ENCODE measurements around the gene CAP2.
"Not testable (repeated sequence)": the region's sequence is repeated elsewhere in the genome, so short reads cannot be mapped to it uniquely, and the experiment has no call there.

The CAP2 gene

DNA sequence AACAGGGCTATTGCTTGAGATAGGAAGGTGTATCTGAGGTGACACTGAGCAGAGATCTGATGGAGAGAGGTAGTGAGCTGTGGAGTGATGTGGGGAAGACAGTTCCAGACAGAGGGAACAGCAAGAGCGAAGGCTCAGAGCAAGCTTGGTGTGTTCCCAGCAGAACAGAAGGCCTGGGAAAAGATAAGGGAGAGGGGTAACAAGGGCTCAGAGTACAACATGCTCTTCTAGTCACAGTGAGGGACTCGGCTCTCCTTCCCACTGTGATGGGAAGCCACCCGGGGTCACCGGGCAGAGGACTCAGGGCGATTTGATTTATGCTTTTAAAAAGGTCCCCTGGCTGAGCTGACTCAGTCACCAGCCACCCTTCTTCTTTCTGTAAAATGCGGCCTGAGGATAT lies 33.7 kb downstream of the CAP2 start:
- no peak overlapping the region for H3K18ac ChIP-seq (ENCODE audit: low read length)

DNA sequence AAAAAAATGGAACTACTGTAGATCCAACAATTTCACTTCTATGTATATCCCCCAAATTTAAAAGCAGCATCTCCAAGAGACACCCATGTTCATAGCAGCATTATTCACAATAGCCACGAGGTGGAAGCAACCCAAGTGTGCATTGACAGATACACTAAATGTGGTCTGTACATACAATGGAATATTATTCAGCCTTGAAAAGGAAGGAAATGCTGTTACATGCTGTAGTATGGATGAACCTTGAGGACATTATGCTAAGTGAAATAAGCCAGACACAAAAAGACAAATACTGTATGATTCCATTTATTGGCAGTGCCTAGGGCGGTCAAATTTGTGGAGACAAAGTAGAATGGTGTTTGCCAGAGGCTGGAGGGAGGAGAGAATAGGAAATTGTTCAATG lies 34.2 kb downstream of the CAP2 start:
- Histone ChIP-seq H3K27me3 (ENCODE audit: control insufficient read depth in 3 of 3, insufficient read depth in 3 of 3, low read depth in 1 of 3, low read length in 3 of 3) (no peaks in the 10 kb centered on the region), H2AK5ac (ENCODE audit: low read depth, low read length) (no peak overlapping the region), H4K8ac (ENCODE audit: low read depth, low read length) (no peak overlapping the region), H3K23ac (ENCODE audit: low read depth, low read length, poor library complexity) (no peak overlapping the region), H2BK15ac (ENCODE audit: low read length) (no peak overlapping the region), H3K4ac (ENCODE audit: low read length) (no peak overlapping the region), H3K4me1 (ENCODE audit: control insufficient read depth in 2 of 2, insufficient read depth in 1 of 2, low read depth in 1 of 2, low read length in 2 of 2) (no peaks in the 10 kb centered on the region), H2BK12ac (ENCODE audit: low read length) (no peak overlapping the region), H3K4me3 (ENCODE audit: low read length in 2 of 2) (no peak overlapping the region), H3K4me2 (ENCODE audit: insufficient read depth, low read length, poor library complexity, severe bottlenecking) (no peak overlapping the region), H3K9ac (ENCODE audit: low read depth, low read length, poor library complexity) (no peak overlapping the region), H4K91ac (ENCODE audit: low read depth, low read length, poor library complexity) (no peak overlapping the region), H2AFZ (ENCODE audit: low read length) (no peak overlapping the region), H2BK5ac (ENCODE audit: low read length) (no peak overlapping the region), H3K18ac (ENCODE audit: low read length) (no peak overlapping the region), H3K14ac (ENCODE audit: low read length) (no peak overlapping the region), H3K79me1 (ENCODE audit: low read depth, low read length) (peaks cover 2% of the 10 kb centered on the region), H3K36me3 (replicated peaks in 1 of 2; ENCODE audit: control insufficient read depth in 2 of 2, insufficient read depth in 2 of 2, low read length in 2 of 2) (peaks cover 13 to 58% of the 10 kb centered on the region in 2 donors), H3K9me3 (replicated peaks in 1 of 2; ENCODE audit: control insufficient read depth in 2 of 2, insufficient read depth in 1 of 2, low read depth in 1 of 2, low read length in 2 of 2) (no peaks in the 10 kb centered on the region), H3K27ac (replicated peaks; ENCODE audit: low read length) (no peak overlapping the region), H2BK120ac (ENCODE audit: low read depth, low read length) (no peak overlapping the region)
- WGBS, 2 donors (ENCODE audit: extremely low coverage in 2 of 2, insufficient read length in 2 of 2, insufficient replicate concordance in 1 of 2), result no CpG with 5 or more reads among the region's 2 CpGs
- no peak for DNase-seq (ENCODE audit: low spot score)

More for the DNA sequence above, 33.7 kb downstream of the CAP2 start:
- H3K23ac ChIP-seq (ENCODE audit: low read depth, low read length, poor library complexity), result no peak overlapping the region
- no peaks in the 10 kb centered on the region for H3K4me1 ChIP-seq (ENCODE audit: control insufficient read depth in 2 of 2, insufficient read depth in 1 of 2, low read depth in 1 of 2, low read length in 2 of 2)
- WGBS, 2 donors (ENCODE audit: extremely low coverage in 2 of 2, insufficient read length in 2 of 2, insufficient replicate concordance in 1 of 2), result no CpG with 5 or more reads among the region's 6 CpGs
- no peak for DNase-seq (ENCODE audit: low spot score)
- H3K9me3 ChIP-seq (replicated peaks in 1 of 2; ENCODE audit: control insufficient read depth in 2 of 2, insufficient read depth in 1 of 2, low read depth in 1 of 2, low read length in 2 of 2), result no peaks in the 10 kb centered on the region
- no peak overlapping the region for H2BK120ac ChIP-seq (ENCODE audit: low read depth, low read length)
- no peak overlapping the region for H2BK12ac ChIP-seq (ENCODE audit: low read length)
- no peak overlapping the region for H3K9ac ChIP-seq (ENCODE audit: low read depth, low read length, poor library complexity)
- peaks cover 2% of the 10 kb centered on the region for H3K79me1 ChIP-seq (ENCODE audit: low read depth, low read length)
- no peak overlapping the region for H4K91ac ChIP-seq (ENCODE audit: low read depth, low read length, poor library complexity)
- no peak overlapping the region for H2AK5ac ChIP-seq (ENCODE audit: low read depth, low read length)
- H4K8ac ChIP-seq (ENCODE audit: low read depth, low read length), result no peak overlapping the region
- no peak overlapping the region for H2BK15ac ChIP-seq (ENCODE audit: low read length)
- peaks cover 13 to 60% of the 10 kb centered on the region in 2 donors for H3K36me3 ChIP-seq (replicated peaks in 1 of 2; ENCODE audit: control insufficient read depth in 2 of 2, insufficient read depth in 2 of 2, low read length in 2 of 2)
- H3K4ac ChIP-seq (ENCODE audit: low read length), result no peak overlapping the region
- H3K4me3 ChIP-seq (ENCODE audit: low read length in 2 of 2), result no peak overlapping the region
- no peak overlapping the region for H2BK5ac ChIP-seq (ENCODE audit: low read length)
- no peaks in the 10 kb centered on the region for H3K27me3 ChIP-seq (ENCODE audit: control insufficient read depth in 3 of 3, insufficient read depth in 3 of 3, low read depth in 1 of 3, low read length in 3 of 3)
- no peak overlapping the region for H2AFZ ChIP-seq (ENCODE audit: low read length)
- H3K14ac ChIP-seq (ENCODE audit: low read length), result no peak overlapping the region
- H3K4me2 ChIP-seq (ENCODE audit: insufficient read depth, low read length, poor library complexity, severe bottlenecking), result no peak overlapping the region
- no peak overlapping the region for H3K27ac ChIP-seq (replicated peaks; ENCODE audit: low read length)

DNA sequence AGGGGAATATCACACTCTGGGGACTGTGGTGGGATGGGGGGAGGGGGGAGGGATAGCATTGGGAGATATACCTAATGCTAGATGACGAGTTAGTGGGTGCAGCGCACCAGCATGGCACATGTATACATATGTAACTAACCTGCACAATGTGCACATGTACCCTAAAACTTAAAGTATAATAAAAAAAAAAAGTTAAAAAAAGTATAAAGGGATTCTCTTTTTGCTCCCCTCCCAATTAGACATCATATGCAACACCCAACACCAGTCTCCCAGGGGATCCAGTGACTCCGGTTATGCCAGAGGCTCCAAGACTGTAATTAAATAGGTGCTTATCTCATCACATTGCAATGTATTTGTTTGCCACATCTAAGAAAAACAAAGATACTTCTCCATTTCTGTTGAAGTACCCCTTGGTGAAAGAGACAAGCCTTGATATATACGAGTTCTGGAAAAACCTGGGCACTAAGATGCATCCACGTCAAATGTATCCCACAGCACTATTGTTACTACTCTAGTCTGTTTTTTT lies 35.3 kb downstream of the CAP2 start:
- not testable (repeated sequence) for H3K4me2 ChIP-seq (ENCODE audit: insufficient read depth, low read length, poor library complexity, severe bottlenecking); H3K14ac ChIP-seq (ENCODE audit: low read length); H3K23ac ChIP-seq (ENCODE audit: low read depth, low read length, poor library complexity); H2BK120ac ChIP-seq (ENCODE audit: low read depth, low read length); H3K4me3 ChIP-seq (ENCODE audit: low read length in 2 of 2); H3K4ac ChIP-seq (ENCODE audit: low read length); H2BK15ac ChIP-seq (ENCODE audit: low read length); DNase-seq (ENCODE audit: low spot score); H3K4me1 ChIP-seq (ENCODE audit: control insufficient read depth in 2 of 2, insufficient read depth in 1 of 2, low read depth in 1 of 2, low read length in 2 of 2); H3K79me1 ChIP-seq (ENCODE audit: low read depth, low read length); H3K9me3 ChIP-seq (replicated peaks in 1 of 2; ENCODE audit: control insufficient read depth in 2 of 2, insufficient read depth in 1 of 2, low read depth in 1 of 2, low read length in 2 of 2); H2AK5ac ChIP-seq (ENCODE audit: low read depth, low read length); H2AFZ ChIP-seq (ENCODE audit: low read length); H4K91ac ChIP-seq (ENCODE audit: low read depth, low read length, poor library complexity); H3K27me3 ChIP-seq (ENCODE audit: control insufficient read depth in 3 of 3, insufficient read depth in 3 of 3, low read depth in 1 of 3, low read length in 3 of 3); H4K8ac ChIP-seq (ENCODE audit: low read depth, low read length); H3K9ac ChIP-seq (ENCODE audit: low read depth, low read length, poor library complexity); H2BK5ac ChIP-seq (ENCODE audit: low read length); H2BK12ac ChIP-seq (ENCODE audit: low read length); H3K27ac ChIP-seq (replicated peaks; ENCODE audit: low read length); H3K18ac ChIP-seq (ENCODE audit: low read length)
- WGBS, 2 donors (ENCODE audit: extremely low coverage in 2 of 2, insufficient read length in 2 of 2, insufficient replicate concordance in 1 of 2), result no CpG with 5 or more reads among the region's 5 CpGs
- peaks cover 13 to 54% of the 10 kb centered on the region in 2 donors for H3K36me3 ChIP-seq (replicated peaks in 1 of 2; ENCODE audit: control insufficient read depth in 2 of 2, insufficient read depth in 2 of 2, low read length in 2 of 2)

DNA sequence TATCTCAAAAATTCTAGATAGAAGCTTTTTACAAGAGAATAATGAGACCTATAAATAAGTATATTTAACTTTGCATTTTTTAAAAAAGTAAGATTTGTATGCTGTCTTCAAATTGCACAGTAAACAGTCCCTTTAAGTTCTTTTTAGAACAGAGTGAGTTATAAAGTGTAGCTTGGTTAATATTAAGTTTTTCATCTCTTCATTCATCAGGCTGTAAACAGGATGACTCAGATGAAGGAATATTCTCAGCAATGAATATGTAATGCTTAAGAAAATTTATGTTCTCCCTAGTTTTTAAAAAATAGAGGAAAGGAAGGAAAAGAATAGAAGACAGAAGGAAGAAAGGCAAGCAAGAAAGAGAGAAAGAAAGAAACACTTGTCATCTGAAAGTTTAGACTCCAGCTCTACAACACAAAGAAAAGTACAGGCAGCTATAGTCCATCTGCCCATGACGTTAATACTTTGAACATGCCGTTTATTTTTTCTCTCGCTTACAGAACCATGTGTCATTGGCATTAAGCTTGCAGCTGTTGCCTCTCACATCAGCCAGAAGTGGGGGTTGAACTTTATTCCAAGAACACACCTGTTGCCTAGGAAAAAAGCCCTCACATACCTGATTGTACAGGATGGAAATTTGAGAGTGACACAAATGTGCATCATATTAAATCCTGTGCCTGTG lies 36.1 kb downstream of the CAP2 start:
- H2BK120ac ChIP-seq (ENCODE audit: low read depth, low read length), result no peak overlapping the region
- H3K4me3 ChIP-seq (ENCODE audit: low read length in 2 of 2), result no peak overlapping the region
- H3K18ac ChIP-seq (ENCODE audit: low read length), result no peak overlapping the region
- no peak overlapping the region for H2AK5ac ChIP-seq (ENCODE audit: low read depth, low read length)
- H3K9ac ChIP-seq (ENCODE audit: low read depth, low read length, poor library complexity), result no peak overlapping the region
- H3K4me2 ChIP-seq (ENCODE audit: insufficient read depth, low read length, poor library complexity, severe bottlenecking), result no peak overlapping the region
- no peaks in the 10 kb centered on the region for H3K9me3 ChIP-seq (replicated peaks in 1 of 2; ENCODE audit: control insufficient read depth in 2 of 2, insufficient read depth in 1 of 2, low read depth in 1 of 2, low read length in 2 of 2)
- no peak overlapping the region for H2AFZ ChIP-seq (ENCODE audit: low read length)
- H3K23ac ChIP-seq (ENCODE audit: low read depth, low read length, poor library complexity), result no peak overlapping the region
- no peaks in the 10 kb centered on the region for H3K27me3 ChIP-seq (ENCODE audit: control insufficient read depth in 3 of 3, insufficient read depth in 3 of 3, low read depth in 1 of 3, low read length in 3 of 3)
- peaks cover 2% of the 10 kb centered on the region for H3K79me1 ChIP-seq (ENCODE audit: low read depth, low read length)
- no peak overlapping the region for H3K14ac ChIP-seq (ENCODE audit: low read length)
- H4K8ac ChIP-seq (ENCODE audit: low read depth, low read length), result no peak overlapping the region
- no peak overlapping the region for H2BK5ac ChIP-seq (ENCODE audit: low read length)
- no peak overlapping the region for H2BK12ac ChIP-seq (ENCODE audit: low read length)
- H3K27ac ChIP-seq (replicated peaks; ENCODE audit: low read length), result no peak overlapping the region
- H3K4ac ChIP-seq (ENCODE audit: low read length), result no peak overlapping the region
- H3K4me1 ChIP-seq (ENCODE audit: control insufficient read depth in 2 of 2, insufficient read depth in 1 of 2, low read depth in 1 of 2, low read length in 2 of 2), result no peaks in the 10 kb centered on the region
- no peak overlapping the region for H2BK15ac ChIP-seq (ENCODE audit: low read length)
- WGBS, 2 donors (ENCODE audit: extremely low coverage in 2 of 2, insufficient read length in 2 of 2, insufficient replicate concordance in 1 of 2), result no CpG with 5 or more reads among the region's 3 CpGs
- no peak for DNase-seq (ENCODE audit: low spot score)
- H3K36me3 ChIP-seq (replicated peaks in 1 of 2; ENCODE audit: control insufficient read depth in 2 of 2, insufficient read depth in 2 of 2, low read length in 2 of 2), result peaks cover 10 to 50% of the 10 kb centered on the region in 2 donors
- H4K91ac ChIP-seq (ENCODE audit: low read depth, low read length, poor library complexity), result no peak overlapping the region
